Suprapubic skin (tissue), 4 donors: Measurements from ENCODE around the gene UBE2J1.
"Not testable (repeated sequence)": the region's sequence is repeated elsewhere in the genome, so short reads cannot be mapped to it uniquely, and the experiment has no call there.

ENCODE experiments used
- CTCF ChIP-seq, 2 donors: fragments of 200-600 bp in 1 of 2; fragments of 450-650 bp in 1 of 2; sonication (generic) in 1 of 2; IDR thresholded peaks; one replicate each; pipeline ENCODE4 v1.5.1; 2016 to 2019; ENCODE audit warnings: antibody characterized with exemption in 2 of 2, mild to moderate bottlenecking in 1 of 2, moderate library complexity in 1 of 2
- EP300 ChIP-seq: sonication (generic); formaldehyde crosslinking; IDR thresholded peaks from one replicate; pipeline ENCODE4 v1.6.1; 2017; ENCODE audit warnings: antibody characterized with exemption
- POLR2A ChIP-seq, 2 donors: fragments of 450-650 bp; IDR thresholded peaks; one replicate each; pipeline ENCODE4 v1.6.1; 2017; ENCODE audit warnings: antibody characterized with exemption in 2 of 2, mild to moderate bottlenecking in 2 of 2, moderate library complexity in 2 of 2
- POLR2AphosphoS5 ChIP-seq, 3 donors: sonication (generic); formaldehyde crosslinking; IDR thresholded peaks; one replicate each; pipeline ENCODE4 v1.6.1; 2017; ENCODE audit warnings: antibody characterized with exemption in 3 of 3

DNA sequence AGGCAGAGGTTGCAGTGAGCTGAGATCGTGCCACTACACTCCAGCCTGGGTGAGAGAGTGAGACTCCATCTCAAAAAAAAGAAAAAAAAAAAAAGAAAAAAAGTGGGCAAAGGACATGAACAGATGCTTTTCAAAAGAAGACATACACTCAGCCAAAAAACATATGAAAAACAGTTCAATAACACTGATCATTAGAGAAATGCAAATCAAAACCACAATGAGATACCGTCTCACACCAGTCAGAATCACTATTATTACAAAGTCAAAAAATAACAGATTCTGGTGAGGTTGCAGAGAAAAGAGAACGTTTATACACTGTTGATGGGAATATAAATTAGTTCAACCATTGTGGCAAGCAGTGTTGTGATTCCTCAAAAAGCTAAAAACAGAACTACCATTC lies 48.0 kb downstream of the UBE2J1 start:
- not testable (repeated sequence) for TF ChIP-seq CTCF (IDR thresholded peaks at IDR 0.05); POLR2A (IDR thresholded peaks at IDR 0.05); POLR2AphosphoS5 (IDR thresholded peaks at IDR 0.05); EP300
